Measurements from ENCODE around the gene ALDH4A1.

Gene ALDH4A1

DNA sequence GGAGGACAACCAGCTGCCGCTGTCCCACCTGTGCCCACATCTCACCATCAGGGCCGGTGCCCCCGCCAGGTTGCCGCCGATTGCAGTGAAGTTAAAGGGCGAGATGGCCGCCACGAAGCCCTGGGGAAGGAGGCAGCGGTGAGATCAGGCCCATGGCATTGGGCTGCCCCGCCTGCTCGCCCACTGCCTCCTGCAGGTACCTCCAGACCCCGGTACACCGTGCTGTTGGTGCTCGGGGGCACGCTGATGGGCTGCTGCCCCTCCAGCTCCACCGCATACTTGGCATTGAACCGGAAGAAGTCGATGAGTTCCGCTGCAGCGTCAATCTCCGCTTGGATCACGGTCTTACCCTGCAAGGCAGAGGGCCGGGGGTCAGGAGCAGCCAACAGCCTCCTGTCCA lies 19.3 kb downstream of the ALDH4A1 start:
- no peak for ATAC-seq
- DNase-seq (ENCODE audit: low spot score in 2 of 2) = no peak
- H3K4me1 Mint-ChIP-seq = no peaks in the 10 kb centered on the region
- no peak overlapping the region for H3K27ac Mint-ChIP-seq
- no peaks in the 10 kb centered on the region for H3K36me3 Mint-ChIP-seq
- H3K4me3 Mint-ChIP-seq = no peak overlapping the region
- no peaks in the 10 kb centered on the region for H3K9me3 Mint-ChIP-seq

DNA sequence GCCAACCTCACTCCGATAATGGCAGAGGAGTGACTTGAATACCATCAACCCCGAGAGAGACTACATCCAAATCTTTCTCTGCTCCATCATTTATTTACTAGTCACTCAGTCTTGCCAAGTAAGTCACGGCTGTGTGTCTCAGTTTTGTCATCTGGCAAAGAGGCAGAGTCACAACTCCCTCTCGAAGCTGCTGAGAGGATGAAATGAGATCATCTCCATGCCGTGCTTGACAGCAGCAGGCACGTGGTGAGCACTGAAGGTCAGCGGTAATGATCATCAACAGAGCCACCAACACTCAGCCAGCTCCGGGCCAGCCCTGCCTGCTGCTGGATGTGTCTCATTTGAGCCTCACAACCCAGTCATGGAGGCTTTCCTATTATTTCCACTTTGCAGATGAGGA lies 19.9 kb downstream of the ALDH4A1 start:
- no peaks in the 10 kb centered on the region for H3K9me3 Mint-ChIP-seq
- ATAC-seq (no peak), DNase-seq (ENCODE audit: low spot score in 2 of 2) (no peak)
- no peak overlapping the region for H3K27ac Mint-ChIP-seq
- H3K4me3 Mint-ChIP-seq = no peak overlapping the region
- no peaks in the 10 kb centered on the region for H3K36me3 Mint-ChIP-seq
- no peaks in the 10 kb centered on the region for H3K4me1 Mint-ChIP-seq

DNA sequence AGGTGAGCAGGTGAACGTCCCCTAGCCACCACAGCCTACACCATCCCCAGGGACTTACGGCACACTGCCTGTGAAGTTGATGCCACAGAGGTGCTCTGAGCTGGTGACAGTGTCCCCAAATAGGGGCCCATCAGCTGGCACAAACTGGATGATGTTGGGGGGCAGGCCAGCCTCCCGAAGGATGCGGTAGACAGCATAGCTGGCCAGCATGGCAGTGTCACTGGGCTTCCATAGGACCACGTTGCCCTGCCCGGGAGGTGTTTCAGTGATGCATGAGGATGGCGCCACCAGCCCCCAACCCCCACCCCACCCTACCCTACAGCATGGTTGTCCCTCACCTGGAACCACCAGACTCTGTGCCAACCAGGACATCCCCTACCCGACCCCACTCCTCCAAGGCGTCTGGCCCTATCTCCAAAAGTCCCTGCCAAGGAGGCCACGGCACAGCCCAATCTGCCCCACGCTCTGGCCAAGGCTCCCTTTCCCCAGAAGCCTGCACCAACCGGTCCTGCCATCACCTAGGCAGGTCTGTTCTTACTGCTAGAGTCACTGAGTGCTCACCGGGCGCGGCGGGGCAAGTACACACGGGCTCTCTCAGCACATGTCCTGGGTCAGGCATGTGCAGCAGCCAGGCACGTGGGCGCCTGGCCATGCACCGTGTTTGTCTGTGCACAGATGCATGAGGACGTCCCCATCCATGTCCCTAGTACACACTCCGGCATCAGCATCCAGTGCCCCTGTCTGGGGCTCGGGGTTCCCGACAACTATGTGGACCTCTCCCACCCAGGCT lies 20.5 kb downstream of the ALDH4A1 start:
- no peak overlapping the region for H3K4me3 Mint-ChIP-seq
- ATAC-seq (no peak), DNase-seq (ENCODE audit: low spot score in 2 of 2) (no peak)
- H3K4me1 Mint-ChIP-seq = no peaks in the 10 kb centered on the region
- no peaks in the 10 kb centered on the region for H3K9me3 Mint-ChIP-seq
- H3K36me3 Mint-ChIP-seq = no peaks in the 10 kb centered on the region
- no peak overlapping the region for H3K27ac Mint-ChIP-seq

- H3K4me3 Mint-ChIP-seq = no peak overlapping the region
- H3K27ac Mint-ChIP-seq = no peak overlapping the region
- H3K36me3 Mint-ChIP-seq = no peaks in the 10 kb centered on the region
- H3K4me1 Mint-ChIP-seq = no peaks in the 10 kb centered on the region
- no peaks in the 10 kb centered on the region for H3K9me3 Mint-ChIP-seq
- ATAC-seq (no peak), DNase-seq (ENCODE audit: low spot score in 2 of 2) (no peak)
Measured at GRCh38 chr1:18881164-18881563, 21.2 kb downstream of the ALDH4A1 start.

DNA sequence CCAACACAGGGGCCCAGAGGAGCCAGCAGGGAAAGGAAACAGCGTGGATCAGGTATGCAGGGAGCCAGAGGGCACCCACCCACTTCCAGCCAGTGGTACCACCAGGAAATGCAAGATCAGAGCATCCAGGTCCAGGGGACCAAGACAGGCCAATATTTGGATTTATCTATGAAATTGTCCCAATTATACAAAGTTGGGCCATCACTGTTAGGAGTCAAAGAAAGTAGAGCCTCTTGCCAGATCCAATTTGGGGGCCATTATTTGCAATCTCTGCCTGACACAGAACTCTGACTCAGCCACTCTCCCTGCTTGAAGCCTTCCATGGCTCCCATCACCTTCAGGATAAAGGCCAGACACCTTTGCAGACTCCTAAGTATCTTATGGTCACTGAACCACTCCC lies 21.8 kb downstream of the ALDH4A1 start:
- no peak for ATAC-seq
- H3K9me3 Mint-ChIP-seq = no peaks in the 10 kb centered on the region
- no peak overlapping the region for H3K27ac Mint-ChIP-seq
- no peak overlapping the region for H3K4me3 Mint-ChIP-seq
- DNase-seq (ENCODE audit: low spot score in 2 of 2) = no peak
- H3K36me3 Mint-ChIP-seq = no peaks in the 10 kb centered on the region
- no peaks in the 10 kb centered on the region for H3K4me1 Mint-ChIP-seq

GRCh38 chr1:18879791-18880309 lies 22.5 kb downstream of the ALDH4A1 start:
- ATAC-seq = no peak
- H3K4me1 Mint-ChIP-seq = no peaks in the 10 kb centered on the region

GRCh38 chr1:18879215-18879790 lies 23.1 kb downstream of the ALDH4A1 start:
- H3K36me3 Mint-ChIP-seq = no peaks in the 10 kb centered on the region
- no peaks in the 10 kb centered on the region for H3K9me3 Mint-ChIP-seq
- ATAC-seq (no peak), DNase-seq (ENCODE audit: low spot score in 2 of 2) (no peak)
- no peak overlapping the region for H3K4me3 Mint-ChIP-seq
- no peaks in the 10 kb centered on the region for H3K4me1 Mint-ChIP-seq
- H3K27ac Mint-ChIP-seq = no peak overlapping the region

More at GRCh38 chr1:18879791-18880309, 22.5 kb downstream of the ALDH4A1 start:
- no peak overlapping the region for H3K4me3 Mint-ChIP-seq
- H3K27ac Mint-ChIP-seq = no peak overlapping the region
- DNase-seq (ENCODE audit: low spot score in 2 of 2) = no peak
- no peaks in the 10 kb centered on the region for H3K9me3 Mint-ChIP-seq
- no peaks in the 10 kb centered on the region for H3K36me3 Mint-ChIP-seq

DNA sequence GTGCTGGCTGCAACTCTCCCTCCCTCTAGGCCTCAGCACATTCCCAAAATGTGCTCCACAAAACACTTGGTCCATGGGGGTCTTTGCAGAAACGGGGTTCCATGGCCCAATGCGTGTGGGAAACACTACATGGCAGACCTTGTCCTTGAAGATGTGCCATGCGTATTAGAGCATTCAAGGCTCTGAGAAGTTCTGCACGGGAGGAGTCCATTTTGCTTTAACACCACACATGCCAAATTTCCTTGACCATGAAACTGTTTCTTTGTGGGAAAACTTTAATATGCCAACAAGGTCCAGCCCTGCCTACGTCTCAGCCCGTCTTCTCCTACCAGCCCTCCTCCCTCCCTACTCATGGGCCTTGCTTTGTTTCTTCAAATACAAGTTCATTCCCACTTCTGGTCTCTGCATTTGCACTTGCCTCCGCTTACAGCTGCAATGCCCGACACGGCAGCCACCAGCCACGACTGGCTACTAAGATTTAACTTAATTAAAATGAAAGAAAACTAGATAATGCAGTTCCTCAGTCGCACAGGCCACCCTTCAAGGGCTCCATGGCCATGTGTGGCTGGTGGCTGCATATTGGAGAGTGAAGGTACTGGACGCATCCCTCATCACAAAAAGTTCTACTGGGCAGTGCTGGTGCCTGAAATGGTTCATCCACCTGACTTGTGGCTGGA lies 23.7 kb downstream of the ALDH4A1 start:
- DNase-seq (ENCODE audit: low spot score in 2 of 2) (no peak), ATAC-seq (no peak)
- H3K9me3 Mint-ChIP-seq = no peaks in the 10 kb centered on the region
- H3K27ac Mint-ChIP-seq = no peak overlapping the region
- H3K36me3 Mint-ChIP-seq = no peaks in the 10 kb centered on the region
- H3K4me1 Mint-ChIP-seq = no peaks in the 10 kb centered on the region
- H3K4me3 Mint-ChIP-seq = no peak overlapping the region

GRCh38 chr1:18877282-18877681 lies 25.1 kb downstream of the ALDH4A1 start:
- Mint-ChIP-seq H3K4me1 (no peaks in the 10 kb centered on the region), H3K36me3 (no peaks in the 10 kb centered on the region), H3K4me3 (no peak overlapping the region), H3K9me3 (no peaks in the 10 kb centered on the region), H3K27ac (no peak overlapping the region)
- DNase-seq (ENCODE audit: low spot score in 2 of 2) = no peak
- ATAC-seq = no peak

DNA sequence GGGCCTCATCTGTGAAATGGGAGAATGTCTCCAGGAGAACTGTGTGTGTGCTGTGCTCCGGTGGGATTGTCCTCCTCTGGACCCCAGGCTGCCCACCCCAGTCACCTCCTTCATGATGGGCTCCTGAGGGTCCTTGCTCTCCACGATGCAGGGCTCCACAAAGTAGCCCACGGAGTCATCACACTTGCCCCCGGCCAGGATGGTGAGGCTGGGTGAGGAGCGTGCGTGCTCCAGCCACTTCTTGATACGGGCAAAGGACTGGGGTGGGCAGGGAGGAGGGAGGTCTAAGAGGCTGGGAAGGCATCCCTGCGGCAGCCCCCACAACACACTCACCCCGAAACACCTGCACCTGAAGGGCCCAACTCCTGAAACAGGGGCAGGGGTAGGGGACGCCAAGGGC lies 26.1 kb downstream of the ALDH4A1 start:
- H3K4me1 Mint-ChIP-seq = no peaks in the 10 kb centered on the region
- H3K36me3 Mint-ChIP-seq = no peaks in the 10 kb centered on the region
- H3K27ac Mint-ChIP-seq = no peak overlapping the region
- no peaks in the 10 kb centered on the region for H3K9me3 Mint-ChIP-seq
- H3K4me3 Mint-ChIP-seq = no peak overlapping the region
- no peak for ATAC-seq
- no peak for DNase-seq (ENCODE audit: low spot score in 2 of 2)

GRCh38 chr1:18875796-18876128 lies 26.6 kb downstream of the ALDH4A1 start:
- Mint-ChIP-seq H3K4me3 (no peak overlapping the region), H3K27ac (no peak overlapping the region), H3K9me3 (no peaks in the 10 kb centered on the region), H3K4me1 (no peaks in the 10 kb centered on the region), H3K36me3 (no peaks in the 10 kb centered on the region)
- DNase-seq (ENCODE audit: low spot score in 2 of 2) (no peak), ATAC-seq (no peak)

GRCh38 chr1:18875107-18875795 lies 27.1 kb downstream of the ALDH4A1 start:
- peak; percentile 56 to 84 for DNase-seq (ENCODE audit: low spot score in 2 of 2)
- Mint-ChIP-seq H3K4me1 (no peaks in the 10 kb centered on the region), H3K27ac (no peak overlapping the region), H3K9me3 (no peaks in the 10 kb centered on the region), H3K36me3 (no peaks in the 10 kb centered on the region), H3K4me3 (no peak overlapping the region)
- peak; percentile 59 for ATAC-seq

GRCh38 chr1:18874600-18874999 lies 27.8 kb downstream of the ALDH4A1 start:
- ATAC-seq (no peak), DNase-seq (ENCODE audit: low spot score in 2 of 2) (no peak)
- Mint-ChIP-seq H3K27ac (no peak overlapping the region), H3K9me3 (no peaks in the 10 kb centered on the region), H3K36me3 (no peaks in the 10 kb centered on the region), H3K4me1 (no peaks in the 10 kb centered on the region), H3K4me3 (no peak overlapping the region)

GRCh38 chr1:18874036-18874435 lies 28.3 kb downstream of the ALDH4A1 start:
- H3K4me1 Mint-ChIP-seq = no peaks in the 10 kb centered on the region
- H3K4me3 Mint-ChIP-seq = no peak overlapping the region
- H3K36me3 Mint-ChIP-seq = no peaks in the 10 kb centered on the region
- DNase-seq (ENCODE audit: low spot score in 2 of 2) (no peak), ATAC-seq (no peak)
- H3K9me3 Mint-ChIP-seq = no peaks in the 10 kb centered on the region
- no peak overlapping the region for H3K27ac Mint-ChIP-seq

GRCh38 chr1:18872071-18872611 lies 30.2 kb downstream of the ALDH4A1 start:
- Mint-ChIP-seq H3K27ac (no peak overlapping the region), H3K9me3 (no peaks in the 10 kb centered on the region), H3K4me1 (no peaks in the 10 kb centered on the region), H3K4me3 (no peak overlapping the region), H3K36me3 (no peaks in the 10 kb centered on the region)
- ATAC-seq = no peak
- no peak for DNase-seq (ENCODE audit: low spot score in 2 of 2)
